ENCODE results near the gene NUDT3.
A peak's percentile ranks its signal among the peaks of the same experiment; 100 is the strongest.
"Not testable (repeated sequence)": the region's sequence is repeated elsewhere in the genome, so short reads cannot be mapped to it uniquely, and the experiment has no call there.

Gene NUDT3

GRCh38 chr6:34391786-34392496, 528 bp downstream of the NUDT3 start:
- DNase-seq: peak; percentile 63 to 78

GRCh38 chr6:34391473-34391785, 1.0 kb downstream of the NUDT3 start:
- peak in 1 of 2 donors; percentile 47 for DNase-seq

GRCh38 chr6:34390531-34391472, 1.7 kb downstream of the NUDT3 start:
- DNase-seq: peak; percentile 75 to 81

- peak; percentile 28 to 53 for DNase-seq
Observed at GRCh38 chr6:34389034-34389433, 3.4 kb downstream of the NUDT3 start.

GRCh38 chr6:34388421-34388820, 4.0 kb downstream of the NUDT3 start:
- DNase-seq: no peak

GRCh38 chr6:34386316-34387137, 5.9 kb downstream of the NUDT3 start:
- peak in 1 of 2 donors; percentile 58 for DNase-seq

- no peak for DNase-seq
Observed at GRCh38 chr6:34385793-34386195, 6.7 kb downstream of the NUDT3 start.

GRCh38 chr6:34384321-34385153, 7.9 kb downstream of the NUDT3 start:
- DNase-seq: peak; percentile 45 to 55

- DNase-seq: peak; percentile 52 to 74
Observed at GRCh38 chr6:34383656-34384320, 8.7 kb downstream of the NUDT3 start.

GRCh38 chr6:34383161-34383631, 9.3 kb downstream of the NUDT3 start:
- peak; percentile 38 to 44 for DNase-seq

GRCh38 chr6:34381081-34381480, 11.4 kb downstream of the NUDT3 start:
- DNase-seq: peak in 1 of 2 donors; percentile 56

GRCh38 chr6:34378470-34378869, 14.0 kb downstream of the NUDT3 start:
- DNase-seq: no peak

- no peak for DNase-seq
Observed at GRCh38 chr6:34377984-34378383, 14.5 kb downstream of the NUDT3 start.

GRCh38 chr6:34377571-34377970, 14.9 kb downstream of the NUDT3 start:
- DNase-seq: not testable (repeated sequence)

GRCh38 chr6:34375833-34376232, 16.6 kb downstream of the NUDT3 start:
- no peak for DNase-seq

- no peak for DNase-seq
Observed at GRCh38 chr6:34374508-34374907, 18.0 kb downstream of the NUDT3 start.

GRCh38 chr6:34374069-34374468, 18.4 kb downstream of the NUDT3 start:
- DNase-seq: peak; percentile 71 to 76

GRCh38 chr6:34373511-34373910, 19.0 kb downstream of the NUDT3 start:
- DNase-seq: no peak

- not testable (repeated sequence) for DNase-seq
Observed at GRCh38 chr6:34371865-34372264, 20.6 kb downstream of the NUDT3 start.

GRCh38 chr6:34370361-34370760, 22.1 kb downstream of the NUDT3 start:
- peak; percentile 37 to 58 for DNase-seq

GRCh38 chr6:34369385-34369784, 23.1 kb downstream of the NUDT3 start:
- DNase-seq: no peak

- DNase-seq: no peak
Observed at GRCh38 chr6:34366639-34366921, 25.9 kb downstream of the NUDT3 start.

Measured in inflammatory macrophage treated with lipopolysaccharide for 1 hour (primary cell).